ENCODE results near the gene IQCM.

GRCh38 chr4:149788300-149788699, 27.3 kb downstream of the IQCM start:
- TF ChIP-seq EZH2phosphoT487 (IDR thresholded peaks at IDR 0.05; ENCODE audit: borderline replicate concordance, low read depth, low read length), result no peak
- no peak for TF ChIP-seq CTCF (conservative IDR thresholded peaks at IDR 0.05; ENCODE audit: low read length)
